PC-9 (cell line): ENCODE measurements around the gene FAM184B. TPM values are rescaled to one million over a fixed set of nuclear protein-coding genes. Genes with fewer than 3 reads are reported as not detected.

Experiments
- BruUV-seq: library from RNA; stranded (reverse); fragments of 400-500 nt; replicated peaks from 2 replicates; lab custom pipeline; 2021; lab: Mats Ljungman, UMichigan
- CTCF ChIA-PET: fragments of 300-600 bp; sonication (Branson Sonifier 250); formaldehyde crosslinking; loops from one replicate; lab custom pipeline; 2022; ENCODE audit warnings: antibody characterized with exemption; lab: Charles Lee
- POLR2A ChIA-PET: fragments of 300-600 bp; sonication (Branson Sonifier 250); formaldehyde crosslinking; loops from one replicate; lab custom pipeline; 2022; ENCODE audit warnings: antibody characterized with exemption; ENCODE audit not compliant: unreplicated experiment; lab: Charles Lee
- DNase-seq, 2 experiments: peaks; one replicate each; pipeline versions ENCODE4 v3.0.0 to v3.0.0-alpha.2; 2015 to 2022; ENCODE audit warnings: mixed read lengths in 1 of 2
- H2AFZ ChIP-seq: fragments of 200-600 bp; sonication (generic); 2 replicates; pipeline ENCODE4 v1.8.1; 2017; ENCODE audit warnings: antibody characterized with exemption
- H3F3A ChIP-seq: fragments of 200-600 bp; sonication (generic); 2 replicates; pipeline ENCODE4 v1.8.1; 2017; ENCODE audit warnings: antibody characterized with exemption, mild to moderate bottlenecking, low read depth; ENCODE audit not compliant: insufficient read depth
- H3K27ac ChIP-seq: fragments of 200-600 bp; sonication (generic); 2 replicates; pipeline ENCODE4 v1.6.1; 2016; ENCODE audit warnings: mixed run types
- H3K27me3 ChIP-seq: fragments of 200-600 bp; sonication (generic); 2 replicates; pipeline ENCODE4 v1.6.1; 2016; ENCODE audit warnings: low read depth, mixed run types; ENCODE audit not compliant: insufficient read depth
- H3K36me3 ChIP-seq: fragments of 200-600 bp; sonication (generic); 2 replicates; pipeline ENCODE4 v1.6.1; 2016; ENCODE audit warnings: low read depth, mixed run types
- H3K4me1 ChIP-seq: fragments of 200-600 bp; sonication (generic); replicated peaks from 2 replicates; pipeline ENCODE4 v1.6.1; 2016; ENCODE audit warnings: mixed run types; ENCODE audit not compliant: insufficient read depth
- H3K4me2 ChIP-seq: fragments of 200-600 bp; sonication (generic); 2 replicates; pipeline ENCODE4 v1.6.1; 2017; ENCODE audit warnings: mixed run types
- H3K4me3 ChIP-seq: fragments of 200-600 bp; sonication (generic); 2 replicates; pipeline ENCODE4 v1.6.1; 2016; ENCODE audit warnings: mixed run types
- H3K79me2 ChIP-seq: fragments of 200-600 bp; sonication (generic); 2 replicates; pipeline ENCODE4 v1.6.1; 2017; ENCODE audit warnings: low read depth, mixed run types
- H3K9me2 ChIP-seq: fragments of 200-600 bp; sonication (generic); 2 replicates; pipeline ENCODE4 v1.8.1; 2017; ENCODE audit warnings: mild to moderate bottlenecking; ENCODE audit not compliant: insufficient read depth
- H3K9me3 ChIP-seq: fragments of 200-600 bp; sonication (generic); 2 replicates; pipeline ENCODE4 v1.8.1; 2016; ENCODE audit warnings: low read depth; ENCODE audit not compliant: insufficient read depth
- H4K20me1 ChIP-seq: fragments of 200-600 bp; sonication (generic); 2 replicates; pipeline ENCODE4 v1.8.1; 2017; ENCODE audit not compliant: insufficient read depth
- CTCF ChIP-seq: fragments of 200-600 bp; sonication (generic); conservative IDR thresholded peaks from 2 replicates; pipeline ENCODE4 v1.6.1; 2017; ENCODE audit warnings: mixed run types, antibody characterized with exemption, mild to moderate bottlenecking, moderate library complexity
- EZH2 ChIP-seq: fragments of 200-600 bp; sonication (generic); IDR thresholded peaks from 2 replicates; pipeline ENCODE4 v1.8.0; 2017; ENCODE audit warnings: antibody characterized with exemption, low read depth
- intact Hi-C: fragments of 100-400 bp; cut with micrococcal nuclease; formaldehyde crosslinking; loops from one replicate; pipeline ENCODE4 v1.10.0; 2022; ENCODE audit not compliant: unreplicated experiment
- total RNA-seq: library from RNA; stranded (reverse); gene quantifications from 2 replicates; pipeline ENCODE4 v1.2.3, GENCODE V29; 2021

Gene FAM184B
- total RNA-seq, 1 experiment from 2014 or later, result not detected

- DNase-seq, result no peak
- intact Hi-C loops, result no loop called here
- no TSS peak for BruUV-seq
- H3K9me3 ChIP-seq, result no peaks in the 10 kb centered on the region
- no peak overlapping the region for H3K4me2 ChIP-seq
- H3K36me3 ChIP-seq, result no peaks in the 10 kb centered on the region
- H3K4me3 ChIP-seq, result no peak overlapping the region
- H4K20me1 ChIP-seq, result no peaks in the 10 kb centered on the region
- POLR2A ChIA-PET, result no interaction called here
- no peaks in the 10 kb centered on the region for H3K9me2 ChIP-seq
- no peak overlapping the region for H2AFZ ChIP-seq
- H3F3A ChIP-seq, result no peaks in the 10 kb centered on the region
- no peaks in the 10 kb centered on the region for H3K27me3 ChIP-seq
- CTCF ChIA-PET, result no interaction called here
- H3K4me1 ChIP-seq, result no peaks in the 10 kb centered on the region
- TF ChIP-seq CTCF, result no peak
- no peak for TF ChIP-seq EZH2
- no peaks in the 10 kb centered on the region for H3K79me2 ChIP-seq
- H3K27ac ChIP-seq, result no peak overlapping the region
These were observed 5.9 kb upstream of the FAM184B start for GRCh38 chr4:17787315-17787714.

GRCh38 chr4:17786567-17786966, 5.1 kb upstream of the FAM184B start:
- no TSS peak for BruUV-seq
- H3K4me2 ChIP-seq, result no peak overlapping the region
- no peaks in the 10 kb centered on the region for H3K27me3 ChIP-seq
- H3K9me2 ChIP-seq, result no peaks in the 10 kb centered on the region
- TF ChIP-seq CTCF (no peak), EZH2 (no peak)
- no peaks in the 10 kb centered on the region for H3F3A ChIP-seq
- ChIA-PET POLR2A (no interaction called here), CTCF (no interaction called here)
- H4K20me1 ChIP-seq, result no peaks in the 10 kb centered on the region
- no peaks in the 10 kb centered on the region for H3K79me2 ChIP-seq
- DNase-seq, result no peak
- H3K9me3 ChIP-seq, result no peaks in the 10 kb centered on the region
- no peak overlapping the region for H3K4me3 ChIP-seq
- intact Hi-C loops, result no loop called here
- H3K36me3 ChIP-seq, result no peaks in the 10 kb centered on the region
- H3K27ac ChIP-seq, result no peak overlapping the region
- H2AFZ ChIP-seq, result no peak overlapping the region
- no peaks in the 10 kb centered on the region for H3K4me1 ChIP-seq

- no peak overlapping the region for H3K4me2 ChIP-seq
- no peaks in the 10 kb centered on the region for H3K79me2 ChIP-seq
- H3K27me3 ChIP-seq, result no peaks in the 10 kb centered on the region
- intact Hi-C loops, result no loop called here
- no peaks in the 10 kb centered on the region for H3K9me3 ChIP-seq
- no peak overlapping the region for H2AFZ ChIP-seq
- no peaks in the 10 kb centered on the region for H3K9me2 ChIP-seq
- H3K27ac ChIP-seq, result no peak overlapping the region
- no peaks in the 10 kb centered on the region for H3K4me1 ChIP-seq
- H3K4me3 ChIP-seq, result no peak overlapping the region
- no peak for TF ChIP-seq EZH2
- no peak for TF ChIP-seq CTCF
- no peaks in the 10 kb centered on the region for H3F3A ChIP-seq
- DNase-seq, result no peak
- no peaks in the 10 kb centered on the region for H3K36me3 ChIP-seq
- POLR2A ChIA-PET, result no interaction called here
- no peaks in the 10 kb centered on the region for H4K20me1 ChIP-seq
- CTCF ChIA-PET, result no interaction called here
- BruUV-seq, result no TSS peak
These were observed 4.4 kb upstream of the FAM184B start for GRCh38 chr4:17785858-17786257.
